ENCODE measurements around the gene SLC44A5. TPM values are rescaled to one million over a fixed set of nuclear protein-coding genes. Genes with fewer than 3 reads are reported as not detected.
"Not testable (repeated sequence)": the region's sequence is repeated elsewhere in the genome, so short reads cannot be mapped to it uniquely, and the experiment has no call there.

Gene SLC44A5
- total RNA-seq, 1 donor from 2014 or later, result 0.10 TPM

DNA sequence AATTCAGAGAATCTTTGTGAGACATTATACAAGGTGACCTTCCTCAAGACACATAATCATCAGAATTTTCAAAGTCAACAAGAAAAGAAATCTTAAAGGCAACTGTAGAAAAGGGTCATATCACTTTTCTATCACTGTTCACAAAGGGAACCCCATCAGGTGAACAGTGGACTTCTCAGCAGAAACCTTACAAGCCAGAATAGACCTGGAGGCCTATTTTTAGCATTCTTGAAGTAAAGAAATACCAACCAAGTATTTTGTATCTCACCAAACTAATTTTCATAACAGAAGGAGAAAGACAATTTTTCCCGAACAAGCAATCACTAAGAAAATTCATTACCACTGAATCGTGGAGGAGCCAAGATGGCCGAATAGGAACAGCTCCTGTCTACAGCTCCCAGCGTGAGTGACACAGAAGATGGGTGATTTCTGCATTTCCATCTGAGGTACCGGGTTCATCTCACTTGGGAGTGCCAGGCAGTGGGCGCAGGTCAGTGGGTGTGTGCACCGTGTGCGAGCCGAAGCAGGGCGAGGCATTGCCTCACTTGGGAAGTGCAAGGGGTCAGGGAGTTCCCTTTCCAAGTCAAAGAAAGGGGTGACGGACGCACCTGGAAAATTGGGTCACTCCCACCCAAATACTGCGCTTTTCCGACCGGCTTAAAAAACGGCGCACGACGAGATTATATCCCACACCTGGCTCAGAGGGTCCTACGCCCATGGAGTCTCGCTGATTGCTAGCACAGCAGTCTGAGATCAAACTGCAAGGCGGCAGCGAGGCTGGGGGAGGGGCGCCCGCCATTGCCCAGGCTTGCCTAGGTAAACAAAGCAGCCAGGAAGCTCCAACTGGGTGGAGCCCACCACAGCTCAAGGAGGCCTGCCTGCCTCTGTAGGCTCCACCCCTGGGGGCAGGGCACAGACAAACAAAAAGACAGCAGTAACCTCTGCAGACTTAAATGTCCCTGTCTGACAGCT is 235.2 kb downstream of the SLC44A5 start:
- not testable (repeated sequence) for DNase-seq (ENCODE audit: low spot score)

DNA sequence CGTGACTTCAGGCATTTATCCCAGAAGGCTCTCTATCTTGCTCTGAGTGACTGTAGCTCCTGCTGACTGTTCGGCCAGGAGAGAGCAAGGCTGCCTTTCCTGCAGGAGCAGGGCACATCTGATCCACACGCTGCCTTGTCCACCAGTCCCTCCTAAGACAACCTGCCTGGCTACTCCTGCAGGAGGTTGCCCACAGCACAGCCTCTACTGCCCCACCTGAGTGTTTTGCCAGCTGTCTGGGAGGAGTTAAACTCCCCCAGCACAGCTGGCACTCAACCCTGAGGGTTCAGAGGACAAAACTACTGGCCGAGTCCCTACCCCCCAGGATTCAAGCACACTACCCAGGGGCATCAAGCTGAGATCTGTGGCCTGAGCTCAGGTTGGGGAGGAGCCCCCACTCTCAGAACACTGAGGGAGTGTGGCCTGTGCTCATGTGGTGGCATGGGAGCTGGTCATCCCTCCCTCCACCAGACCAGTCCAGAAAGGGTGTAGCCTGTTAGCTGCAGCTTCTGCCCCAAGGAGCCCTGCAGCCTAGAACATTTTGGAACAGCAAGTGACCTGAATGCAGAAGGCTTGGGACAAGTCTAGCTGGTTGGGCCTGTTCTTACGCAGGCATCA is 237.3 kb downstream of the SLC44A5 start:
- DNase-seq (ENCODE audit: low spot score), result no peak

DNA sequence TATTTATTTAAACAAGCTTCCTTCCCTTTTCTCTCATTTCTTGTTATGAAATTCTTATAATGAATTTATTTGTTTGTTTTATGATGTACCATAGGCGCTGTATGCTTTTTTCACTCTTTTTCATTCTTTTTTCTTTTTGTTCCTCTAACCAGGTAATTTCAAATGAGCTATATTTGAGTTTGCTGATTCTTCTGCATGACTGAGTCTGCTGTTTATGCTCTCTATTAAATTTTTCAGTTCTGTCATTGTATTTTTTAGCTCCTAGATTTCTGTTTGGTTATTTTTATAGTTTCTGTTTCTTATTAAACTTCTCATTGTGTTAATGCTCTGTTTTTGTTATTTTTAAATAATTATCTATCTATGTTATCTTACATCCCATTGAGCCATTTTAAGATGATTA is 244.3 kb downstream of the SLC44A5 start:
- no peak for DNase-seq (ENCODE audit: low spot score)

DNA sequence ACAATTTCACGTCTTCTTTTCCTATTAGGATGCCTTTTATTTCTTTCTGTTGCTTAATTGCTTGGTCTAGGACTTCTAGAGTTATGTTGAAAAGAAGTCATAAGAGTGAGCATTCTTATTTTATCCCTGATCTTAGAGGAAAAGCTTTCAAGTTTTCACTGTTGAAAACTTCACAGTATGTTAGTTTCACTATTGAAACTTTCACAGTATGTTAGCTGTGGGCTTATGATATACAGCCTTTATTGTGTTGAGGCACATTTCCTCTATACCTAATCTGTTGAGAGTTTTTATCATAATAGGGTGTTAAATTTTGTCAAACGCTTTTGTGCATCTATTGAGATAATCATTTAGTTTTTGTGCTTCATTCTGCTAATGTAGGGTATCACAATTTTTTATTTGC is 249.7 kb downstream of the SLC44A5 start:
- DNase-seq (ENCODE audit: low spot score), result no peak

DNA sequence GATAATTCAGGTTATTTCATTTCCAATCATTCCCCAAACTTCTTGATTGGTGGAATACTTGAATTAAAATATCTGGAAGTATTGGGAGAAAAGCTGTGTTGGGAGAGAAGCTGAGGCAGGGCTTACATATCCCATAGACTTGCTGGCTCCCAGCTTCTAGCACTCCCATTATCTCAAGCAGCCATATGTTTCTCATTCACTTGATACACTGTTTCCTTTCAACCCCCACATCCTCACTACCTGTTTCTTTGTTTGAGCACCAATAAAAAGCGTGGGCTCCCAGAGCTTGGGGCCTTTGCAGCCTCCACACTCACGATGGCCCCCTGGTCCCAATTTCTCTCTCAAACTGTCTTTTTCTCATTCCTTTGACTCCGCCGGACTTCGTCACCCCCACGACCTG is 256.6 kb downstream of the SLC44A5 start:
- not testable (repeated sequence) for DNase-seq (ENCODE audit: low spot score)

DNA sequence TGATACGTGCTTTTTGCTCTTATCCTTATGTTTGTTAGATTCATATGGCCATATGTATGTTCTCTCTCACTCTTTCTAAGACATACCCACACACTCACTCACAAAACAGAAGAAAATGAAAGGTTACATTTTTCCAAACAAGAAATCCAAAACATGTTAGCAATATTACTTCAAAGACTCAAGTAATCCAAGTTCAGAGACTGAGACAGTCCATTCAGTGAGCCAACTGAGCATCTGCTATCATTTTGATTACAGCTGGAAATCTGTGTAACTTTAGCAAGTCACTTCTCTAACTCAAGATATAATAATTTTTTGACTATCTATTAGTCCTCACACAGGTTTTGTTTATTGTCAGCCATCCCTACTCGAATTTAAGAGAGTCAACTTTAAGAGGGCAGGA is 257.9 kb downstream of the SLC44A5 start:
- DNase-seq (ENCODE audit: low spot score), result no peak

DNA sequence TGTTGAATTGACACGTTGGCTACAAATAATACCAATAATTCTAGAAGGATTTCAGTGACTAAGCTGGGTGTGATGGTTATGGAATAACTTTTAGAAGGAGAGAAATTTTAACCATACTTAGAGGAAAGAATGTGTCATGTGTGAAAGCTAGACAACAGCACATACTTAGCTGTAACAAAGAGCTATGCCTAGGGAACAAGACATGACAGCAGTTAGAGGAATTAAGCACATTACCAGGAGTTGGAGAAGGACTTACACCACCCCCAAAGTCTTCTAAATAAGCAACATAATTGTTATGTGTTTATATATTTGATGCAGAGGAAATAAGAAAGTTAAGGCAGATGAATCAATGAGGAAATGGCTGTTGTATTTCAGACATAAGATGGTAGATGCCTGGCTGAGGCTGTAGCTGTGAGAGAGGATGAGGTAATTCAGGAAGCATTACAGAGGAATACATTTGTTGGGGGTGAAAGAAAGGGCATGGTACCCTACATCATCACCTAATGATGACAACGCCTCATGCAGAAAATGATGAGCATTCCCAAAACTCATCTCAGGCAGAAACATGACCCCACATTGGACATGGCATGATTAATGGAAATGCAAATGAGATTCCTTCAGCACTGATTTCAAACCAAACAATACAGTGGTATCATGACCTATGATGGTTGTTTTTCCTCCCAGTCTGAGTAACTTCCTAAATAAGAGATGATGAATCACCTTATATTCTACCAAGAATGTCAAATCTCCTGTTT is 265.2 kb downstream of the SLC44A5 start:
- no peak for DNase-seq (ENCODE audit: low spot score)

DNA sequence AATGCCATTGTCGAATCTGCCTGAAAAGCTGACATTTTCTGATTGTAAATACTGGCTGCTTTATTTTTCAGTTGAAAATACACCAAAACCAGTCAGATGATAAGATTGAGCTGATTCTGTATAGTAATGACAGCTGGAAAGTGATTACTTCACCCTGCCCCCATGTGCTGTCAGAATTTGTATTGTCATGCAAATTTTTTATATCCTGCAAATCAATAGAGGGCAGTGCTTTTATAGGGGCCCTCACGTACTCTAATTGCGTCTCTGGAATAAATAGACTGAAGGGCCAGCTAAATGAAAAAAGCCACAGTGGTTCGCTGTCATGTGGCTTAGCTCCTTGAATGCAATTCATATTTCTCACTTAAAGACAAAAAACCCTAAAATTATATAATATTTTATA is 268.1 kb downstream of the SLC44A5 start:
- DNase-seq (ENCODE audit: low spot score), result no peak

DNA sequence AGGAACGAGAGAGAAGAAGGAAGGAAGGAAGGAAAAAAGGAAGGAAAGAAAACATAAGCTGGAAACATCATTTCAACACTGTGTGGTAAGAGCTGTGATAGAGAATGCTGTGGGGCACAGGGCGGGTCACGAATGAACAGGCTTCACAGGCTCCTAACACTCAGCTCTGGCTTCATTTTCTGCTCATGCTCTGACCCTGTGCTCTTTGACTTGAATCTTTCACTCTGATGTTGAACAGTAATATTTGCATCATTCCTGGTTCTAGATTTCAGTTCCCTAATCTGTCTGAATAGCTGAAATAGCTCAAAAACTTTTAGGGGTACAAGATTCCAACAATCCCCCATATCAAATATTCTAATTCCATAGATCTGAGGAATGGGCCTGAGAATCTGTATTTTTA is 269.4 kb downstream of the SLC44A5 start:
- no peak for DNase-seq (ENCODE audit: low spot score)

DNA sequence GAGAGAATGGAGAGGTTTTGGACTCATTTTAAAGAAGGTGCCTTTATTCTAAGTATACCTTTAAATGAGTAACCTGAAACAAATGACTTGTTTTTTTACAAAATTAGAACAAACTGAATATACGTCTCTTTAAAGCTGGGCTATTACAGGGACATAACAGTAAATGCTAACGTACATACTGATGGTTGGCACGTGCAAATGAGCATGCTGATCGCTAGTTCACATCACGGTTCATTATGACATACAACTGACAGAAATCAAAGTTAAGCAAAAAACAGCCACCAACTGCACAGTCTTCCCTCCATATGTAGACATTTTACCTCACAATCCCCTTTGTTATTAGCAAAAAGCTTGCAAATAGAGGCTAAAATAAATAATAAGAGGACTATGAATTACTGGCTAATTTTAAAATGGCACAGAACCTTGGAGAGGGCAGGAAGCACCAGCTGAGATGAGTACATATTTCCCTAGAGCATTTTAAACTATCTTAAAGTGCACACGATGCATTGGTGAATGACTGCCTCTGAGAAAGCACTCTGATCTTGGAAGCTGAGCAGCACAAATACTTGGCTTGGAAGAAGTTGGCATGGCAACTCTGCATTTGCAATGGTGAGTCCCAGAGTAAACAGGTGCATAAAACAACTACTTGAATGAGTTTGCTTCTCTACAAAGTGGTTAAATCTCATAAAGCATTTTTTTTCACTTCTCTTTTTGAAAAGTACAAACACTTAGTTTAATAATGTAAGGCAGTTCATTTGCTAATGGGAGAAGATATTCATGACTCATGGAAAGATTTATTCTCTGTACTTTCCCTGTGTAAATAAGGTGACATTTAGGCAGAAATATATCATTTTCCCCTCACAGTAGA is 272.1 kb downstream of the SLC44A5 start:
- no peak for DNase-seq (ENCODE audit: low spot score)

DNA sequence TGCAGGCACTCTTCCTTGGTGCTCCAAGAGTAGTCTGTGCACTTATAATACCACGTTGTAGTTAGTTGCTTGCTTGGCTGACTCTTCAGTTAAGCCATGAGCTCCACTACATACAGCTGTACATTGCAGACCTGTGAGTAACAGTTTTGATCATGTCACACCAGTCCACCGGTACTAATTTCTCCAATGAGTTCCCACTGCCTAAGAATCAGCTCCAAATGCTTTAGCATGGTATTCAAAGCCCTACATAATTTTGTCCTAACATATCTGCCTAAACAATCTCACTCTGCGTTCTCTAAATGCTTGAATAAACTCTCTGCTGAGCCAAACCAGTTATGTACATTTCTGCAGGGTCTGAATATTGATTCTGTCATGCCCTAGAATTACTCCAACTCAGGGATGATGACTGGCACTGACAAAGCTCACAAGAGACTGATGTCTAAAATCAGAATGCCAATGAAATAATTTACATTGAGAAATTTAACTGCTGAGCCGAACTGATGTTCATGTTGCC is 276.0 kb downstream of the SLC44A5 start:
- no peak for DNase-seq (ENCODE audit: low spot score)

DNA sequence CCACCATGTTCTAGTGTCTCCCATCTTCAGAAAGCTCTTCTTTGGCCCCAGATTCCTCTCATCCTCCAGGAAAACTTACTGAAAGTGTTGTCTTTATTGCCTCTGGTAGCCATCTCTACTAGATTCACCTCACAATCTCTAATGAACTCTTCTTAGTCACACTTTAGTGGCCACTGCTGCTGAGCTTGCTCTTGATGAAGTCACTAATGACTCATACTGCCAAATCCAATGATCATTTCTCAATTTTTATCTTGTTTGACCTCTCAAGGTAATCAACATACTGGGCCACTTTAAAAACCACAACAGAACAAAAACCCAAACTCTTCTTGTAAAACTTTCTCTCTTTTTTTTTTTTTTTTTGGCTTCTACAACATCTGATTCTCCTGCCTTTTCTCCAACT is 280.3 kb downstream of the SLC44A5 start:
- DNase-seq (ENCODE audit: low spot score), result no peak

DNA sequence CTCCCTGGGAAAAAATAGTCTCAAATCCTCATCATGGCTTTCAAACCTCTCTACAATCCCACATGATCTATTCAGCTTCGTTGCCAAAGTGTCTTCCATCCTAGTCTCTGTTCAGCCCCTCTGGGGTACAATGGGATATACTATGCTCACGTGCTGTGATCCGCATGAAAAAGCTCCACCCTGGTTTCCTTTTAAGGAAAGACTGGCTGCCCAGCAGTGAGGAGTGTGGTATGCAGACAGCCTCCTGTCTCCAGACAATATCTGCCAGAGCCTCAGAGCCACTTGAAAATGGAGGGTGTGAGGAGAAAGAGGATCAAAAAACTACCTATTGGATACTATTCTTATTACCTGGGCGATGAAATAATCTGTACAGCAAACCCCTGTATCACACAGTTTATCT is 282.2 kb downstream of the SLC44A5 start:
- no peak for DNase-seq (ENCODE audit: low spot score)

DNA sequence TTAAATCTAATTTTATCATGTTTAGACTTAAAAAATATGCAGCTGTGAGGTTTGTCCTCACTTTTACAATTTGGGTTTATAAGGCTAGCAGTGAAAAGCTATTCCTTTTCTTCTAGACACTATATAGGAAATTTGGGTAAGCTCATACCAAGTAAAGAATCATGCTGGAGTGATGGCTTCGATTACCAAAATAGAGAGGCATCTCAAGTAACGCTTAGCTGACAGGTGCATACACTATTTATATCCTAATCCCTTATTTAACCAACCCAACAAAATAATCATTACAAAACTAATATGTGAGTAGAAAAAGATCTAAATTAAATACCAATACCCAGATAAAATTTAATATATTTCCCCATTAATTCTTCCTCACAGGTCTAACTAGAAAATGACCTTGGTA is 283.5 kb downstream of the SLC44A5 start:
- no peak for DNase-seq (ENCODE audit: low spot score)

DNA sequence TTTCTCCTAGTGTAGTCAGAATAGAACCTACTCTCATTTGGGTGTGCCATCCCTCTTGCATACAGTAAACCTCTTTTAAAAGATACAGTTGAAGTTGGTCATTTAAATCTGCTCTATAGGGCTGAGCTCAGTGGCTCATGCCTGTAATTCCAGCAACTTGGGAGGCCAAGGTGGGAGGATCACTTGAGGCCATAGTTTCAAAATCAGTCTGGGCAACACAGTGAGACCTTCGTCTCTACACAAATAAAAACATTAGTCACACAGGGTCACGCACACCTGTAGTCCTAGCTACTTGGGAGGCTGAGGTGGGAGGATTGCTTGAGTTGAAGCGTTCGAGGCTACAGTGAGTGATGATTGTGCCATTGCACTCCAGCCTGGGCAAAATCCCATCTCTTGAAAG is 292.9 kb downstream of the SLC44A5 start:
- no peak for DNase-seq (ENCODE audit: low spot score)

DNA sequence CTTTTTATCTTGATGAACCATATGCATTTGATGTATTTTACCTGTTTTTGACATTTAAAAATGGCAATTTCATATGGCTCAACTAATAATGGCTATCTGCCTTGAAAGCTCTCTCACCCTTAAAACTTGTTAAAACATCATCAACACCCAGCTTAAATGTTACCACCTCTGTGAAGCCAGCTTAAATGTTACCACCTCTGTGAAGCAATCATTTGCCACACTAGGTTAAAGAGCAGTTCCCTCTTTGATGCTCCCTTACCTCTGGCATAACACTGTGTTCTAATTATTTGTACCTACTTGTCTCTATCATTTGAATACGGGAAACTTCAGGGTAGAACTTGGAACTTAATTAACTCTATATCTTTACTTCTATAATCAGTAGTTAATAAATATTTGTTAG is 294.7 kb downstream of the SLC44A5 start:
- no peak for DNase-seq (ENCODE audit: low spot score)

DNA sequence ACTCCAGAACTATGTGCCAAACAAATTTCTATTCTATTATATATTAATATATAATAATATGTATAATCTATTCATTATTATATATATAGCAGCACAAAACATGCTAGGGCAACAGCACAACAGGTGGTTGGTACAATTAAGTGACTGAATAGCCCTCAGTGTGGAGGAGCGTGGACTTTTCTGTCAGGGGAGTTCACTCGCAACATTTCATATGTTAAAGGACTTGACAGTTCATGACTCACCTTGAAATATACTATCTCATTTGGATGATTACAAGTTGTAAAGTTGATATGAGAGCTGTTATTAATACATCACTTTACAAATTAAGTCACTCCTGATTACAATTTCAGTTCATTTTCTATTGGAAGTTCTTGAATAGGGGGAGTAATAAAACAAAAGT is 298.3 kb downstream of the SLC44A5 start:
- DNase-seq (ENCODE audit: low spot score), result no peak

DNA sequence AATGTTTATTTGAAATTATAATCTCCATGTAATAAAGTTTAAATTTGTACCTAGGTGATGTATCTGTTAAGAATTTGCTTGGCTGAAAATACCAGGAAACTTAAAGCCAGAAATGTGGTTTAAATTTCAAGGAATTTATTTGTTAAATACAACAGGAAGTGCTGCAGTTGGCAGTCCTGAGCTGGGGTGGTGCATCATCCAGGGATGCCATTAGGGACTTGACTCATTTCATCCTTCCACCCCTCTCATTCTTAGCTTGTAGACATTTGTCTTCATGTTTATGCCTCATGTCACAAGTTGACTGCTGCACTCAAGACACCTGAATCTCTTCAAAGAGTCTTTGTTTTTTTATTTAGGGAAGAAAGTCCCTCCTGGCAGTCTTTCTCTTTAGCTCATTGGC is 300.8 kb downstream of the SLC44A5 start:
- DNase-seq (ENCODE audit: low spot score), result no peak

DNA sequence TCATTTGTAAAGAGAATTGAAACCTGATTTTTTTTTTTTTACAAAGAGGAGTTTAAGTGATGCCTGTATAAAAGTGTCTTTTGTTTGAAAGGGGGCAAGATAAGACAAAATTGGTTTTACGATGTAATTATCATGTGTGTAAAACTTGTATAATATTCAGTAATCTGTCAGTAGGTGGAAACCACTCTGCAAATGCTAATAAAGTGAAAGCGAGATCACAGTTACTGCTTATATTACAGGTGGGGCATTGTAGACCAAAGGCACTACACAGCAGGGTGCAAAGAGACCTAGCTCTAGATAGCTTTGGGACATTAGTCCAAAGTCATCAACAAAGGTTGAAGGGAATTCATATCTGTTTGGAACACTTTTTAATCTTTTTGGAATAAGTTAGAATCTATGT is 302.5 kb downstream of the SLC44A5 start:
- no peak for DNase-seq (ENCODE audit: low spot score)

DNA sequence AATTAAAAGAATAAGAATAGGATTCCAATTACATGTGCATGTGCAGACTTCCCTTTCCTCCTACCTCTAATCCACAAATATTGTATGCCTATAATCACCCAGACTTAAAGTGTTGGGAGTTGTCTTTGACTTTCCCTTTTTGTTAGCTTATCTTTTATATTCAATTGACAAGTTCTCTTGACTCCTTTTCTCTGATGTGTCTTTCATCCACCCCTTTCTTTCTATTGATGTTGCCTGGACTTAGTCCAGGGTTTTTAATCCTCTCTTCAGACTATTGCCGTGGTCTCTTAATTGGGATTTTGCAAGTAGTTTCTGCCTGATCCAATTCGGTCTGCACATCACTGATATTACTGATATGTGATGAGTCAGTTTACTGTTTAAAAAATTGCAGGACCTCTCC is 305.9 kb downstream of the SLC44A5 start:
- no peak for DNase-seq (ENCODE audit: low spot score)

DNA sequence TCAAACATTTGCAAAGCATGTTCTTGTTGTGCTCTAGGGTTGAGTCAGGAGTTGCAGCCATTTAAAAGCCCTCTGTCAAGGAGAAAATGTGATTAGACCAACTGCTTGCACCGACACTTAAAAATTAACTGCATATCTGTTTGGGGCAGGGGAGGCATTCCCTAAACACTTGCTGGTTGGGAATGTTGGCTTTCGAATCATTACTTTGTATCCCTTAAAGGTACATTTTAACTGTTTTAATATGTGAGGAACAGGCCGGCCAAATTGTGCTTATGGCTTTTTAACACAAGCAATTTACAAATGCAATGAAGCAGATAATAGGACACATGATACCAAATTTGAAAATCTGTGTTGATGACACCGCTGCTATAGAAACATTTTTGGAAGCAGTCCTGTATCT is 317.6 kb downstream of the SLC44A5 start:
- no peak for DNase-seq (ENCODE audit: low spot score)

All from mesenteric fat pad (tissue), 1 donor.